DND-41 (cell line): ENCODE measurements around the gene ZDHHC14.

ENCODE experiments used
- ATAC-seq: fragments of 200-7000 bp; cut with Tn5 transposase; 3 replicates; pipeline ENCODE4 v1.9.1; 2021; ENCODE audit warnings: low read depth; ENCODE audit not compliant: insufficient read depth
- DNase-seq: peaks from one replicate; pipeline ENCODE4 v3.0.0-alpha.2; 2020
- H2AFZ ChIP-seq: 2 replicates; pipeline ENCODE4 v1.6.0; 2012; ENCODE audit warnings: low read depth, low read length
- H3K27ac ChIP-seq: 2 replicates; pipeline ENCODE4 v1.5.1; 2012; ENCODE audit warnings: low read length, inconsistent platforms
- H3K27me3 ChIP-seq: fragments of 200-600 bp; sonication (generic); 2 replicates; pipeline ENCODE4 v1.6.0; 2012; ENCODE audit warnings: low read length, mild to moderate bottlenecking, inconsistent platforms; ENCODE audit not compliant: insufficient read depth, poor library complexity
- H3K36me3 ChIP-seq: 2 replicates; pipeline ENCODE4 v1.5.1; 2012; ENCODE audit warnings: low read length, inconsistent platforms; ENCODE audit not compliant: insufficient read depth
- H3K4me1 ChIP-seq: 2 replicates; pipeline ENCODE4 v1.5.1; 2012; ENCODE audit warnings: mild to moderate bottlenecking, low read length; ENCODE audit not compliant: insufficient read depth
- H3K4me2 ChIP-seq: 2 replicates; pipeline ENCODE4 v1.6.0; 2012; ENCODE audit warnings: mild to moderate bottlenecking, moderate library complexity, low read length, inconsistent platforms; ENCODE audit not compliant: insufficient read depth
- H3K4me3 ChIP-seq, 2 experiments: fragments of 200-600 bp in 1 of 2; shearing (Covaris generic) in 1 of 2; 2 replicates each; pipeline ENCODE4 v1.5.1; 2012 to 2016; ENCODE audit warnings: inconsistent platforms in 2 of 2, low read length in 2 of 2, mild to moderate bottlenecking in 2 of 2, low read depth in 1 of 2, moderate library complexity in 1 of 2
- H3K79me2 ChIP-seq: 2 replicates; pipeline ENCODE4 v1.6.0; 2012; ENCODE audit warnings: low read length, inconsistent platforms; ENCODE audit not compliant: insufficient read depth
- H3K9ac ChIP-seq: 2 replicates; pipeline ENCODE4 v1.6.0; 2012; ENCODE audit warnings: low read depth, mild to moderate bottlenecking, inconsistent platforms, low read length, moderate library complexity
- H3K9me3 ChIP-seq: 2 replicates; pipeline ENCODE4 v1.5.1; 2012; ENCODE audit warnings: low read length, moderate library complexity, mild to moderate bottlenecking, inconsistent platforms; ENCODE audit not compliant: insufficient read depth, severe bottlenecking
- H4K20me1 ChIP-seq: 2 replicates; pipeline ENCODE4 v1.6.0; 2012; ENCODE audit warnings: low read length; ENCODE audit not compliant: insufficient read depth
- EZH2 ChIP-seq: IDR thresholded peaks from 3 replicates; pipeline ENCODE4 v1.6.1; 2012; ENCODE audit warnings: borderline replicate concordance, low read depth, mild to moderate bottlenecking, moderate library complexity, low read length, inconsistent platforms; ENCODE audit not compliant: severe bottlenecking
- TF ChIP-seq, protein P1 (sequence below): IDR thresholded peaks from 2 replicates; pipeline ENCODE4 v1.5.1; 2012; ENCODE audit warnings: borderline replicate concordance, low read length, moderate library complexity, mild to moderate bottlenecking; ENCODE audit not compliant: poor library complexity, severe bottlenecking; ENCODE audit errors: extremely low read depth

The ZDHHC14 gene

GRCh38 chr6:157491571-157492232 is 110.7 kb downstream of the ZDHHC14 start:
- Histone ChIP-seq H4K20me1 (no peaks in the 10 kb centered on the region), H3K4me1 (no peaks in the 10 kb centered on the region), H2AFZ (no peak overlapping the region), H3K79me2 (no peaks in the 10 kb centered on the region), H3K9ac (no peak overlapping the region), H3K4me2 (no peak overlapping the region), H3K4me3 (no peak overlapping the region), H3K9me3 (no peaks in the 10 kb centered on the region), H3K27me3 (peaks cover 28% of the 10 kb centered on the region), H3K27ac (no peak overlapping the region), H3K36me3 (no peaks in the 10 kb centered on the region)
- TF ChIP-seq EZH2, result no peak
- TF ChIP-seq, protein P1, sequence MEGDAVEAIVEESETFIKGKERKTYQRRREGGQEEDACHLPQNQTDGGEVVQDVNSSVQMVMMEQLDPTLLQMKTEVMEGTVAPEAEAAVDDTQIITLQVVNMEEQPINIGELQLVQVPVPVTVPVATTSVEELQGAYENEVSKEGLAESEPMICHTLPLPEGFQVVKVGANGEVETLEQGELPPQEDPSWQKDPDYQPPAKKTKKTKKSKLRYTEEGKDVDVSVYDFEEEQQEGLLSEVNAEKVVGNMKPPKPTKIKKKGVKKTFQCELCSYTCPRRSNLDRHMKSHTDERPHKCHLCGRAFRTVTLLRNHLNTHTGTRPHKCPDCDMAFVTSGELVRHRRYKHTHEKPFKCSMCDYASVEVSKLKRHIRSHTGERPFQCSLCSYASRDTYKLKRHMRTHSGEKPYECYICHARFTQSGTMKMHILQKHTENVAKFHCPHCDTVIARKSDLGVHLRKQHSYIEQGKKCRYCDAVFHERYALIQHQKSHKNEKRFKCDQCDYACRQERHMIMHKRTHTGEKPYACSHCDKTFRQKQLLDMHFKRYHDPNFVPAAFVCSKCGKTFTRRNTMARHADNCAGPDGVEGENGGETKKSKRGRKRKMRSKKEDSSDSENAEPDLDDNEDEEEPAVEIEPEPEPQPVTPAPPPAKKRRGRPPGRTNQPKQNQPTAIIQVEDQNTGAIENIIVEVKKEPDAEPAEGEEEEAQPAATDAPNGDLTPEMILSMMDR, result no peak
- ATAC-seq (no peak), DNase-seq (no peak)

DNA sequence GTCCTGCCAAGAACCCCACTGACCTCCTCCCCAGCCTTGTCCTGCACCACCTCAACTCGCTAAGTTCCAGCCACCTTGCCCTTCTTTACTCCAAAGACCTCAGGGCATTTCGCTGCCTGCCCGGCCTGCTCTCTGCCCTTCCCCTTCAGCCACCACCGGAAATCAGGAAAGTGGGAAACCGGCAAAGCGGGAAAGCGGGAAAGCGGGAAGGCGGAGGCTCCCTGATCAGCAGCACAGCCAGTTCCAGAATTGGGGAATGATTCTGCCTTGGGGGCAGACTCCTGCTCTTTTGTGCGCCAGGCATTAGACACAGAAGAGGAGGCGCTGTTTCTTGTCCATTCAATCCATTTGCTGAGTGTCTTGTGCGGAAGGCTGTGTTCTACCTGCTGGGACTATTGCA is 111.3 kb downstream of the ZDHHC14 start:
- no peaks in the 10 kb centered on the region for H3K79me2 ChIP-seq
- no peak for TF ChIP-seq EZH2
- TF ChIP-seq, protein P1, result no peak
- H3K4me1 ChIP-seq, result no peaks in the 10 kb centered on the region
- H3K9me3 ChIP-seq, result no peaks in the 10 kb centered on the region
- no peak overlapping the region for H3K4me2 ChIP-seq
- no peaks in the 10 kb centered on the region for H3K36me3 ChIP-seq
- H2AFZ ChIP-seq, result no peak overlapping the region
- H3K27me3 ChIP-seq, result peaks cover 27% of the 10 kb centered on the region
- H3K27ac ChIP-seq, result no peak overlapping the region
- no peak overlapping the region for H3K4me3 ChIP-seq
- no peaks in the 10 kb centered on the region for H4K20me1 ChIP-seq
- H3K9ac ChIP-seq, result no peak overlapping the region
- DNase-seq (no peak), ATAC-seq (no peak)

DNA sequence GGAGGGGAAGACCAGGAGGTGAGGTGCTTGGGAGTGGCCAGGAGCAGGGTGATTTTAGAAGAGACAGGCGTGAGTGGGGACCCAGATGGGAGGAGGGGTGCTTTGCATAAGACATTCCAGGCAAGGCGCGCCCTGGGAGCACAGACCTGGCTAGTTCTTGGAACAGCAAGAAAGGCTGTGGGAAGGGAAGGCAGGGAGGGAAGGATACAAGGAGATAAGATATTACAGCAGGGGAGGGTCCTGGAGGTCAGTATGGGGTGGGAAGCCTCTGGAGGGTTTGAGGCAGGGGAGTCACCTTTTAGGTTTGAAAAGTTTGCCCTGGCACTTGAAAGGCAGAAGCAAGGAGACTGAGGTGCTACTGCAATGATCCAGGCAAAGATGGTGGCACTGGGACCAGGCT is 111.8 kb downstream of the ZDHHC14 start:
- H2AFZ ChIP-seq, result no peak overlapping the region
- H3K4me1 ChIP-seq, result no peaks in the 10 kb centered on the region
- H3K9ac ChIP-seq, result no peak overlapping the region
- no peak overlapping the region for H3K4me2 ChIP-seq
- H3K36me3 ChIP-seq, result no peaks in the 10 kb centered on the region
- no peaks in the 10 kb centered on the region for H4K20me1 ChIP-seq
- H3K27me3 ChIP-seq, result peaks cover 27% of the 10 kb centered on the region
- TF ChIP-seq, protein P1, result no peak
- no peak for TF ChIP-seq EZH2
- DNase-seq, result no peak
- no peaks in the 10 kb centered on the region for H3K9me3 ChIP-seq
- H3K27ac ChIP-seq, result no peak overlapping the region
- no peaks in the 10 kb centered on the region for H3K79me2 ChIP-seq
- no peak for ATAC-seq
- H3K4me3 ChIP-seq, result no peak overlapping the region
